K562 (cell line): ENCODE results near the gene CCDC97. TPM values are rescaled to one million over a fixed set of nuclear protein-coding genes. Genes with fewer than 3 reads are reported as not detected.

Source experiments
- ATAC-seq: fragments of 200-7000 bp; cut with Tn5 transposase; 3 replicates; pipeline ENCODE4 v1.9.1; 2020; ENCODE audit warnings: moderate library complexity
- BruUV-seq: library from RNA; stranded (reverse); fragments of 400-500 nt; replicated peaks from 2 replicates; lab custom pipeline; 2021; lab: Mats Ljungman, UMichigan
- CTCF ChIA-PET: fragments of 300-600 bp; formaldehyde crosslinking; extraction: SDS; loops from one replicate; lab custom pipeline; 2021; ENCODE audit warnings: low intra/inter-chr PET ratio; lab: Yijun Ruan, JAX
- POLR2A ChIA-PET: fragments of 300-600, 350-650 bp; sonication (Branson Sonifier 250); formaldehyde crosslinking; extraction: SDS; loops from one replicate; lab custom pipeline; 2021; ENCODE audit warnings: antibody characterized with exemption, inconsistent platforms; lab: Yijun Ruan, JAX
- DNase-seq, 4 experiments: peaks; one replicate each; pipeline versions ENCODE4 v3.0.0 to v3.0.0-alpha.2; 2011 to 2018; ENCODE audit warnings: low spot score in 3 of 4, mixed read lengths in 3 of 4; ENCODE audit errors: extremely low read depth in 1 of 4
- FAIRE-seq: peaks from 2 replicates; lab custom pipeline; 2011; peaks lifted over from hg19 to GRCh38; lab: Jason Lieb, UNC
- H2AFZ ChIP-seq: 2 replicates; pipeline ENCODE4 v1.6.0; 2011; ENCODE audit warnings: low read depth, low read length, control low read depth, inconsistent platforms
- H3K27ac ChIP-seq: fragments of 200-600 bp; 3 replicates; pipeline ENCODE4 v1.8.0; 2011; ENCODE audit warnings: low read depth, mild to moderate bottlenecking, control low read depth, inconsistent platforms, low read length, moderate library complexity, mixed read lengths; ENCODE audit errors: extremely low read depth
- H3K27me3 ChIP-seq, 2 experiments: fragments of 300-600 bp in 1 of 2; 2 replicates in 1 of 2; 3 replicates in 1 of 2; pipeline versions ENCODE4 v1.6.0 to v1.8.0; 2011; ENCODE audit warnings: inconsistent platforms in 2 of 2, low read length in 2 of 2, mild to moderate bottlenecking in 1 of 2, mixed read lengths in 1 of 2, moderate library complexity in 1 of 2; ENCODE audit not compliant: control insufficient read depth in 2 of 2, insufficient read depth in 2 of 2
- H3K36me3 ChIP-seq: fragments of 300-600 bp; 3 replicates; pipeline ENCODE4 v1.8.0; 2011; ENCODE audit warnings: mild to moderate bottlenecking, low read length, inconsistent platforms; ENCODE audit not compliant: control insufficient read depth, insufficient read depth
- H3K4me1 ChIP-seq, 2 experiments: fragments of 200-600 bp in 1 of 2; replicated peaks in 1 of 2; 2 replicates in 1 of 2; 3 replicates in 1 of 2; pipeline versions ENCODE4 v1.5.1 to v1.8.0; 2011; ENCODE audit warnings: inconsistent platforms in 2 of 2, low read length in 2 of 2, mild to moderate bottlenecking in 1 of 2, mixed read lengths in 1 of 2, moderate library complexity in 1 of 2; ENCODE audit not compliant: control insufficient read depth in 2 of 2, insufficient read depth in 2 of 2
- H3K4me2 ChIP-seq: 2 replicates; pipeline ENCODE4 v1.6.1; 2011; ENCODE audit warnings: low read length, control low read depth, inconsistent platforms, mixed read lengths; ENCODE audit not compliant: insufficient read depth
- H3K4me3 ChIP-seq: fragments of 200-600 bp; sonication (generic), shearing (Covaris generic); 2 replicates; pipeline ENCODE4 v1.5.1; 2016; ENCODE audit warnings: control low read depth, inconsistent platforms
- H3K79me2 ChIP-seq: fragments of 200-600 bp; 3 replicates; pipeline ENCODE4 v1.8.0; 2011; ENCODE audit warnings: low read length, inconsistent platforms; ENCODE audit not compliant: control insufficient read depth, insufficient read depth
- H3K9ac ChIP-seq, 2 experiments: 2 replicates each; pipeline versions ENCODE4 v1.6.0 to v1.6.1; 2011; ENCODE audit warnings: low read depth in 2 of 2, low read length in 2 of 2, control low read depth in 1 of 2, inconsistent platforms in 1 of 2, mild to moderate bottlenecking in 1 of 2, mixed read lengths in 1 of 2; ENCODE audit not compliant: insufficient read depth in 1 of 2
- H3K9me1 ChIP-seq: one replicate; pipeline ENCODE4 v1.6.0; 2011; ENCODE audit warnings: inconsistent platforms, mild to moderate bottlenecking, low read length, moderate library complexity; ENCODE audit not compliant: control insufficient read depth, insufficient read depth
- H3K9me3 ChIP-seq: replicated peaks from 2 replicates; pipeline ENCODE4 v1.5.1; 2011; ENCODE audit warnings: low read depth, low read length, inconsistent platforms; ENCODE audit not compliant: control insufficient read depth, insufficient read depth
- H4K20me1 ChIP-seq: replicated peaks from 2 replicates; pipeline ENCODE4 v1.6.1; 2011; ENCODE audit warnings: low read length, inconsistent platforms, mixed read lengths; ENCODE audit not compliant: control insufficient read depth, insufficient read depth
- CBFB ChIP-seq: sonication (generic); formaldehyde crosslinking; IDR thresholded peaks from 2 replicates; pipeline ENCODE4 v1.4.0; 2020; ENCODE audit warnings: mild to moderate bottlenecking, missing genetic modification reagents
- DPF2 ChIP-seq: fragments of 450-650 bp; IDR thresholded peaks from 2 replicates; pipeline ENCODE4 v1.6.1; 2016
- ESRRA ChIP-seq: fragments of 450-650 bp; IDR thresholded peaks from 2 replicates; pipeline ENCODE4 v1.6.1; 2014; ENCODE audit warnings: low read depth, mild to moderate bottlenecking, moderate library complexity, borderline replicate concordance
- ETV5 ChIP-seq: sonication (generic); formaldehyde crosslinking; IDR thresholded peaks from 2 replicates; pipeline ENCODE4 v1.4.0; 2020; ENCODE audit warnings: low read depth, mild to moderate bottlenecking, missing genetic modification reagents
- KDM1A ChIP-seq, 2 experiments: fragments of 450-650 bp; IDR thresholded peaks; 2 replicates each; pipeline ENCODE4 v1.6.1; 2016; ENCODE audit warnings: mild to moderate bottlenecking in 2 of 2
- POLR2A ChIP-seq: fragments of 450-650 bp; conservative IDR thresholded peaks from 2 replicates; pipeline ENCODE4 v1.6.1; 2016
- RBM15 ChIP-seq: fragments of 200-400 bp; formaldehyde crosslinking; IDR thresholded peaks from 2 replicates; pipeline ENCODE4 v1.6.1; 2018; ENCODE audit warnings: mild to moderate bottlenecking, low read length, moderate library complexity; ENCODE audit not compliant: insufficient read depth
- TEAD2 ChIP-seq: fragments of 450-650 bp; IDR thresholded peaks from 2 replicates; pipeline ENCODE4 v1.6.1; 2016; ENCODE audit warnings: missing genetic modification characterization, control low read depth, missing compliant biosample characterization
- ZC3H8 ChIP-seq: fragments of 450-650 bp; IDR thresholded peaks from 2 replicates; pipeline ENCODE4 v1.6.1; 2017
- ZNF77 ChIP-seq: fragments of 250-450 bp; sonication (Bioruptor Pico); IDR thresholded peaks from 2 replicates; pipeline ENCODE4 v1.5.0; 2020
- WGBS: fragments of 100-300 bp; shearing (Covaris generic); methylation state at CpG from one replicate; pipeline ENCODE4 v1.1.6; 2016; ENCODE audit warnings: low coverage, mixed read lengths; ENCODE audit not compliant: insufficient coverage; ENCODE audit errors: missing lambda C conversion rate; 5-methylcytosine and 5-hydroxymethylcytosine counted together
- in situ Hi-C: fragments of 300-500 bp; cut with MboI; formaldehyde crosslinking; loops from 4 replicates; pipeline ENCODE4 v1.15.0; 2018; ENCODE audit warnings: inconsistent platforms, mixed read lengths
- intact Hi-C: fragments of 100-400 bp; cut with micrococcal nuclease; formaldehyde crosslinking; loops from 2 replicates; pipeline ENCODE4 v1.14.2; 2022
- polyA plus RNA-seq, 8 experiments: library from polyadenylated mRNA; depleted of rRNA in 4 of 8; stranded (reverse) in 5 of 8; unstranded in 3 of 8; fragments of >200 nt; fragmentation: Nextera tagmentation in 2 of 8; fragmentation: Illumina TruSeq in 1 of 8; extraction: Ambion mirVana in 2 of 8; extraction: Trizol in 1 of 8; gene quantifications; 2 replicates each; pipeline versions ENCODE4 v1.2.1 to v1.2.3, GENCODE V29; 2011 to 2014; ENCODE audit warnings: inconsistent platforms in 1 of 8, missing spikeins in 1 of 8
- total RNA-seq, 7 experiments: library from RNA; depleted of rRNA in 6 of 7; stranded (reverse); fragments of >200 nt in 6 of 7; fragmentation: Illumina TruSeq in 2 of 7; extraction: Trizol in 2 of 7; gene quantifications; 2 replicates each; pipeline versions ENCODE4 v1.2.1 to v1.2.3, GENCODE V29; 2011 to 2021; ENCODE audit warnings: low replicate concordance in 1 of 7
- TF ChIP-seq, protein P1 (sequence below), 2 experiments: fragments of 450-650 bp; IDR thresholded peaks; 2 replicates each; pipeline ENCODE4 v1.6.1; 2016
- TF ChIP-seq, protein P2 (sequence below), 3 experiments: fragments of 200-800 bp in 1 of 3; fragments of 250-450 bp in 1 of 3; fragments of 450-650 bp in 1 of 3; sonication (Bioruptor Pico) in 1 of 3; sonication (Bioruptor generic) in 1 of 3; formaldehyde crosslinking in 1 of 3; IDR thresholded peaks; 2 replicates each; pipeline versions ENCODE4 v1.6.1 to v1.8.0; 2016 to 2022; ENCODE audit warnings: mild to moderate bottlenecking in 2 of 3, missing genetic modification characterization in 2 of 3, missing compliant biosample characterization in 1 of 3, moderate library complexity in 1 of 3

The CCDC97 gene
- total and polyA plus RNA-seq, 9 of the 15 experiments (the other 6 are each of a cell fraction or from before 2014, with no cell fraction given) = 0.60 to 16.5 (median 7.0) TPM

DNA sequence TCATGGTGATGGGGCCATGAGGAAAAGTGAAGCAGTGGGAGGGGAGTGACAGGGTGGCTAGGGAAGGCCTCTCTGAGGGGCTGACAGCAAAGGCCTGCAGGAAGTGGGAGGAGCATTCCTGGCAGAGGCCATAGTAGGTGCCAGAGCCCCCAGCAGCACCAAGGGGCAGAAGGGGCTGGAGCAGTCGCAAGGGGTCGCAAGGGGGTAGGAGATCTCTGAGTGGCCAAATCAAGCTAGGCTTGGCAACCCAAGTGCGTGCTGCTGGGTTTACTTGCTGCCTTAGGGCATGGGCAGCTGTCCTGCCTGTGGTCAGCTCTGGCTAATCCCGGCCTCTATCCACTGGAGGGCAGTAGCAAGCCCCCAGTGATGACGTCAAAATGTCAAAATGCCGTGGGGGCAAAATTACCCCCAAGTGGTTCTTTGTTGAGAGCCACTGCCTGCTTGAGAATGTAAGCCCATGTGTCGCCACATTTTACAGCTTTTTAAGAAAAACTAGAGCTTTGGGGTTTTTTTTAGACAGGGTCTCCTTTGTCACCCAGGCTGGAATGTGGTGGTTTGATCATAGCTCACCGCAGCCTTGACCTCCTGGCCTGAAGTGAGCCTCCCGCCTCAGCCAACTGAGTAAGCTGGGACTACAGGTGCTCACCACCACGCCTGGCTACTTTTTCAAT lies 11.8 kb downstream of the CCDC97 start:
- peak; percentile 88 for FAIRE-seq
- in situ Hi-C loops = loop anchor here (25.0 kb wide), 1 partner anchor 241 kb away; no protein-coding TSS in a partner anchor
- H3K9me1 ChIP-seq = peaks cover 9% of the 10 kb centered on the region
- ChIA-PET POLR2A (interaction anchor here (0.6 to 1.2 kb wide), 5 partner anchors 11 to 572 kb away, joined by 3 to 7 read pairs (median 4); partner anchors contain the start of gene CCDC97), CTCF (no interaction called here)
- intact Hi-C loops = loop anchor here (5.0 to 10.0 kb wide), 2 partner anchors 116 to 243 kb away; partner anchors contain the start of gene DMAC2
- H3K4me1 ChIP-seq = peaks cover 52 to 63% of the 10 kb centered on the region in 2 experiments
- H3K9me3 ChIP-seq = no peaks in the 10 kb centered on the region; the same call in 1 of the 2 replicates
- H3K4me2 ChIP-seq = no peak overlapping the region
- peak overlapping the region in 1 of 2 experiments; percentile 92; a peak in 1 of 4 replicates for H3K9ac ChIP-seq
- H2AFZ ChIP-seq = no peak overlapping the region
- no peaks in the 10 kb centered on the region for H3K27me3 ChIP-seq
- H3K4me3 ChIP-seq = no peak overlapping the region
- no TSS peak for BruUV-seq
- peaks cover 34% of the 10 kb centered on the region for H3K79me2 ChIP-seq
- H3K36me3 ChIP-seq = peaks cover 79% of the 10 kb centered on the region
- peak; percentile 43 for ATAC-seq
- peak overlapping the region; percentile 95; the same call in 1 of the 3 replicates for H3K27ac ChIP-seq
- WGBS = 31% methylated on average over 10 of the region's 10 CpGs
- H4K20me1 ChIP-seq = peaks cover 6% of the 10 kb centered on the region; the same call in 1 of the 2 replicates
- peak; percentile 65 to 77 (median 68) for DNase-seq
- no peak for TF ChIP-seq ZC3H8
- TF ChIP-seq DPF2 = peak; percentile 49
- TF ChIP-seq ZNF77 (CRISPR knock-in tag) = no peak
- TF ChIP-seq, protein P1, sequence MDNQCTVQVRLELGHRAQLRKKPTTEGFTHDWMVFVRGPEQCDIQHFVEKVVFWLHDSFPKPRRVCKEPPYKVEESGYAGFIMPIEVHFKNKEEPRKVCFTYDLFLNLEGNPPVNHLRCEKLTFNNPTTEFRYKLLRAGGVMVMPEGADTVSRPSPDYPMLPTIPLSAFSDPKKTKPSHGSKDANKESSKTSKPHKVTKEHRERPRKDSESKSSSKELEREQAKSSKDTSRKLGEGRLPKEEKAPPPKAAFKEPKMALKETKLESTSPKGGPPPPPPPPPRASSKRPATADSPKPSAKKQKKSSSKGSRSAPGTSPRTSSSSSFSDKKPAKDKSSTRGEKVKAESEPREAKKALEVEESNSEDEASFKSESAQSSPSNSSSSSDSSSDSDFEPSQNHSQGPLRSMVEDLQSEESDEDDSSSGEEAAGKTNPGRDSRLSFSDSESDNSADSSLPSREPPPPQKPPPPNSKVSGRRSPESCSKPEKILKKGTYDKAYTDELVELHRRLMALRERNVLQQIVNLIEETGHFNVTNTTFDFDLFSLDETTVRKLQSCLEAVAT (IDR thresholded peaks at IDR 0.05) = peak in 1 of 2 experiments; percentile 81; a peak in 2 of 4 replicates
- peak; percentile 38; the same call in 1 of the 2 replicates for TF ChIP-seq CBFB (CRISPR knock-in tag)
- TF ChIP-seq POLR2A = peak; percentile 23; the same call in 1 of the 2 replicates
- 0 out of 2 replicates have a peak, but pooled peaks have one; percentile 32 for TF ChIP-seq ETV5 (CRISPR knock-in tag)
- TF ChIP-seq TEAD2 (tag) = peak; percentile 81
- no peak for TF ChIP-seq RBM15
- peak; percentile 53 to 76; a peak in 3 of 4 replicates for TF ChIP-seq KDM1A (IDR thresholded peaks at IDR 0.05)
- TF ChIP-seq, protein P2, sequence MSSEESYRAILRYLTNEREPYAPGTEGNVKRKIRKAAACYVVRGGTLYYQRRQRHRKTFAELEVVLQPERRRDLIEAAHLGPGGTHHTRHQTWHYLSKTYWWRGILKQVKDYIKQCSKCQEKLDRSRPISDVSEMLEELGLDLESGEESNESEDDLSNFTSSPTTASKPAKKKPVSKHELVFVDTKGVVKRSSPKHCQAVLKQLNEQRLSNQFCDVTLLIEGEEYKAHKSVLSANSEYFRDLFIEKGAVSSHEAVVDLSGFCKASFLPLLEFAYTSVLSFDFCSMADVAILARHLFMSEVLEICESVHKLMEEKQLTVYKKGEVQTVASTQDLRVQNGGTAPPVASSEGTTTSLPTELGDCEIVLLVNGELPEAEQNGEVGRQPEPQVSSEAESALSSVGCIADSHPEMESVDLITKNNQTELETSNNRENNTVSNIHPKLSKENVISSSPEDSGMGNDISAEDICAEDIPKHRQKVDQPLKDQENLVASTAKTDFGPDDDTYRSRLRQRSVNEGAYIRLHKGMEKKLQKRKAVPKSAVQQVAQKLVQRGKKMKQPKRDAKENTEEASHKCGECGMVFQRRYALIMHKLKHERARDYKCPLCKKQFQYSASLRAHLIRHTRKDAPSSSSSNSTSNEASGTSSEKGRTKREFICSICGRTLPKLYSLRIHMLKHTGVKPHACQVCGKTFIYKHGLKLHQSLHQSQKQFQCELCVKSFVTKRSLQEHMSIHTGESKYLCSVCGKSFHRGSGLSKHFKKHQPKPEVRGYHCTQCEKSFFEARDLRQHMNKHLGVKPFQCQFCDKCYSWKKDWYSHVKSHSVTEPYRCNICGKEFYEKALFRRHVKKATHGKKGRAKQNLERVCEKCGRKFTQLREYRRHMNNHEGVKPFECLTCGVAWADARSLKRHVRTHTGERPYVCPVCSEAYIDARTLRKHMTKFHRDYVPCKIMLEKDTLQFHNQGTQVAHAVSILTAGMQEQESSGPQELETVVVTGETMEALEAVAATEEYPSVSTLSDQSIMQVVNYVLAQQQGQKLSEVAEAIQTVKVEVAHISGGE (CRISPR knock-in tag; IDR thresholded peaks at IDR 0.05) = peak in 1 of 3 experiments; percentile 13; a peak in 1 of 6 replicates
- peak; percentile 52; the same call in 1 of the 2 replicates for TF ChIP-seq ESRRA
